Skeletal muscle satellite cell (primary cell): Measurements from ENCODE around the gene CEPT1. TPM values are rescaled to one million over a fixed set of nuclear protein-coding genes. Genes with fewer than 3 reads are reported as not detected.

Source experiments
- H3K27me3 ChIP-seq: 2 replicates; pipeline ENCODE4 v1.7.0; 2013; ENCODE audit warnings: low read length; ENCODE audit not compliant: control insufficient read depth, insufficient read depth
- H3K36me3 ChIP-seq: 2 replicates; pipeline ENCODE4 v1.7.0; 2013; ENCODE audit warnings: mild to moderate bottlenecking, control low read depth, low read length; ENCODE audit not compliant: insufficient read depth
- H3K4me1 ChIP-seq: 2 replicates; pipeline ENCODE4 v1.7.0; 2013; ENCODE audit warnings: low read length; ENCODE audit not compliant: control insufficient read depth, insufficient read depth
- H3K4me2 ChIP-seq: 2 replicates; pipeline ENCODE4 v1.7.0; 2013; ENCODE audit warnings: mild to moderate bottlenecking, low read length
- H3K4me3 ChIP-seq: 2 replicates; pipeline ENCODE4 v1.7.0; 2013; ENCODE audit warnings: low read length
- H3K9ac ChIP-seq: 2 replicates; pipeline ENCODE4 v1.7.0; 2013; ENCODE audit warnings: mild to moderate bottlenecking, low read depth, low read length, moderate library complexity
- H3K9me3 ChIP-seq: replicated peaks from 2 replicates; pipeline ENCODE4 v1.7.0; 2013; ENCODE audit warnings: mild to moderate bottlenecking, control low read depth, low read length
- small RNA-seq: library from RNA; depleted of rRNA; stranded (forward); fragments of <200 nt; gene quantifications from one replicate; pipeline ENCODE3, GENCODE V24; 2012

CEPT1 gene

GRCh38 chr1:111225717-111226400 lies 85.8 kb downstream of the CEPT1 start:
- peaks cover 21% of the 10 kb centered on the region for H3K4me1 ChIP-seq
- H3K9me3 ChIP-seq, result no peaks in the 10 kb centered on the region
- no peak overlapping the region for H3K9ac ChIP-seq
- H3K4me3 ChIP-seq, result no peak overlapping the region
- H3K36me3 ChIP-seq, result no peaks in the 10 kb centered on the region
- H3K4me2 ChIP-seq, result no peak overlapping the region
- H3K27me3 ChIP-seq, result peaks cover 5% of the 10 kb centered on the region

DNA sequence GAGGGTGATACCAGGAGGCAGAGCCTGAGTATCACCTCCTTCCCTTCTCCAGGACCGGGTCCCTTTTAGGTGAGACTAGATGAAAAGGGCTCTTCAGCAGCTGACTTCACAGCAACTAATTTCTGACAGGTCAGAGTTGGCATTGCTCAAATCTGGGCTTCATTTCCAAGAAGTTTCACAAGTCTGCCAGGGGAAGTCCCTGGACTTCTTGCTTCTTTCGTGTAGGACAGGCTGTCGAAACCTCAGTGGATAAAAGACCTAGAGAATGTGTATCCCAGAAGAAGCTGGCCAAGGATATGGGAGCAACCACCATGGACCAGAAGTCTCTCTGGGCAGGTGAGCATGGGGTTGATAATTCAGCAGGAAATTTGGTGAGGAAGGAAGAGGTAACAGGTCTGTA lies 87.4 kb downstream of the CEPT1 start, which contains the start of gene CHI3L2:
Gene CHI3L2 (plus strand): TSS at position 280 of the 400 bp plus-strand sequence. CDS start 17 bp downstream, at position 297.
- no peak within 1 kb of the TSS for H3K9ac ChIP-seq
- H3K4me3 ChIP-seq, result peak within 1 kb of the TSS; percentile 32
- H3K27me3 ChIP-seq, result no peaks in the 10 kb centered on the region
- no peaks in the 10 kb centered on the region for H3K36me3 ChIP-seq
- H3K4me2 ChIP-seq, result peak within 1 kb of the TSS; percentile 71
- H3K4me1 ChIP-seq, result peaks cover 21% of the 10 kb centered on the region
- no peaks in the 10 kb centered on the region for H3K9me3 ChIP-seq

DNA sequence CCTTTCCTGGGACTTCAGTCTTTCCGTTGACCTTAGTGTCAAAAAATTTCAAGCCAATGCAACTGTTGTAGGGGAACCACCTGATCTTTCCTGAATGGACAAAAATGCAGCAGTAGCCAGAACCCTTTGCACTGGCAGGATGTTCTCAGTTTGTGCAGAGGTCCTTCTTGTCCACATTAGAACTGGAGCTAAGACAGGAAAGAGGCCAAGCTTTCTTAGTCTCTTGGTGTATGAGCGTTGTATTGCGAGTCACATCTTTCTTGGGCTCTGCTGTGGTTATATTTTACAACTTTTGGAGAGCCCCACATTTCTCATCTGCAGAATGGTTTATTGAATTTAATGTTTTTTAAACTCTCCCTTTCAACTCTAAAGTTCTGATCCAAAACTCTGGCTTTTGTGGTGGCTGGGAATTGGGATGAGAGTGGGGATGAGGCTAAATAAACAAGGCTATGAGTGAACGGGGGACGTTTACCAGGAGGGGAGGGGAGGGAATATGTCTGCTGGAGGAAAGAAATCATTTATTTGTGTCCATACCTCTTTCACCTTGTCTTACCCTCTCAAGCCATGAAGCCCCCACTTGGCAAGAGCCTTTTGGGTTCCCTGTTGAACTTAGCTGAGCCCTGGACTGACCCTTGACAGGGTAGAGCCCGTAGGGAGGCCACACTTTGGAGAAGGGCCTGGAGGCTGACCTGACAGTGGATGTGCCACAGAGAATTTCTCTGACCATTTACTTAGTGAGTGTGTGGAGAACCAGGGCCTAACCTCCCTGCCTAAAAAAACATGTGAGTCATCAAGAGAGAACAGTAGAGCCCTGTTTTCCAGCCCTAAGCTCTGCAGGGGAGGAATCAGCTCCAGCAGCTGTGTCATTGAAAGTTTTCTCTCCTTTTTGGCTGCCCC lies 88.1 kb downstream of the CEPT1 start:
- Histone ChIP-seq H3K27me3 (no peaks in the 10 kb centered on the region), H3K9me3 (no peaks in the 10 kb centered on the region), H3K4me1 (peaks cover 21% of the 10 kb centered on the region), H3K9ac (no peak overlapping the region), H3K4me3 (peak overlapping the region; percentile 32), H3K4me2 (peak overlapping the region; percentile 71), H3K36me3 (no peaks in the 10 kb centered on the region)

GRCh38 chr1:111228748-111229126 lies 88.7 kb downstream of the CEPT1 start:
- H3K27me3 ChIP-seq, result no peaks in the 10 kb centered on the region
- H3K36me3 ChIP-seq, result no peaks in the 10 kb centered on the region
- H3K9me3 ChIP-seq, result no peaks in the 10 kb centered on the region
- H3K4me3 ChIP-seq, result peak overlapping the region; percentile 27
- peaks cover 21% of the 10 kb centered on the region for H3K4me1 ChIP-seq
- peak overlapping the region; percentile 71 for H3K4me2 ChIP-seq
- H3K9ac ChIP-seq, result no peak overlapping the region

- Histone ChIP-seq H3K36me3 (no peaks in the 10 kb centered on the region), H3K9me3 (no peaks in the 10 kb centered on the region), H3K27me3 (no peaks in the 10 kb centered on the region), H3K4me2 (no peak overlapping the region), H3K4me3 (no peak overlapping the region), H3K4me1 (peaks cover 35% of the 10 kb centered on the region), H3K9ac (no peak overlapping the region)
Observed at GRCh38 chr1:111232134-111232533, 92.1 kb downstream of the CEPT1 start.

GRCh38 chr1:111234258-111234657 lies 94.2 kb downstream of the CEPT1 start:
- H3K4me2 ChIP-seq, result no peak overlapping the region
- H3K4me3 ChIP-seq, result no peak overlapping the region
- H3K4me1 ChIP-seq, result peaks cover 14% of the 10 kb centered on the region
- H3K9me3 ChIP-seq, result no peaks in the 10 kb centered on the region
- H3K27me3 ChIP-seq, result no peaks in the 10 kb centered on the region
- no peak overlapping the region for H3K9ac ChIP-seq
- H3K36me3 ChIP-seq, result no peaks in the 10 kb centered on the region

Small RNAs within 50 kb of the gene (small RNA-seq; reads per million reads assigned to genes)
- not detected for gene AL355816.1
